Measurements from ENCODE around the gene NDUFV1. TPM values are rescaled to one million over a fixed set of nuclear protein-coding genes. Genes with fewer than 3 reads are reported as not detected.

The NDUFV1 gene
- total RNA-seq, 1 donor from 2014 or later, result 191 TPM

GRCh38 chr11:67611165-67611564 lies 4.4 kb downstream of the NDUFV1 start:
- Mint-ChIP-seq H3K36me3 (ENCODE audit: low read depth) (no peaks in the 10 kb centered on the region), H3K27ac (ENCODE audit: unreplicated experiment) (no peak overlapping the region), H3K4me1 (peaks cover 9% of the 10 kb centered on the region), H3K4me3 (no peak overlapping the region), H3K27me3 (ENCODE audit: low read depth) (no peaks in the 10 kb centered on the region), H3K9me3 (no peaks in the 10 kb centered on the region)
- TF ChIP-seq CTCF (conservative IDR thresholded peaks at IDR 0.05), result no peak
- DNase-seq (ENCODE audit: low read depth, low spot score), result no peak

GRCh38 chr11:67611704-67612587 lies 5.2 kb downstream of the NDUFV1 start:
- no peak for DNase-seq (ENCODE audit: low read depth, low spot score)
- no peak overlapping the region for H3K27ac Mint-ChIP-seq (ENCODE audit: unreplicated experiment)
- TF ChIP-seq CTCF (conservative IDR thresholded peaks at IDR 0.05), result no peak
- H3K4me3 Mint-ChIP-seq, result no peak overlapping the region
- H3K36me3 Mint-ChIP-seq (ENCODE audit: low read depth), result no peaks in the 10 kb centered on the region
- no peaks in the 10 kb centered on the region for H3K9me3 Mint-ChIP-seq
- peaks cover 6% of the 10 kb centered on the region for H3K4me1 Mint-ChIP-seq
- H3K27me3 Mint-ChIP-seq (ENCODE audit: low read depth), result no peaks in the 10 kb centered on the region

- no peak for TF ChIP-seq CTCF (conservative IDR thresholded peaks at IDR 0.05)
- Mint-ChIP-seq H3K9me3 (no peaks in the 10 kb centered on the region), H3K36me3 (ENCODE audit: low read depth) (no peaks in the 10 kb centered on the region)
Observed at GRCh38 chr11:67612751-67613150, 6.0 kb downstream of the NDUFV1 start.

GRCh38 chr11:67613313-67613959 lies 6.7 kb downstream of the NDUFV1 start:
- no peak for DNase-seq (ENCODE audit: low read depth, low spot score)
- Mint-ChIP-seq H3K4me3 (peak overlapping the region; percentile 34), H3K4me1 (peaks cover 14% of the 10 kb centered on the region)

More at GRCh38 chr11:67612751-67613150, 6.0 kb downstream of the NDUFV1 start:
- H3K27ac Mint-ChIP-seq (ENCODE audit: unreplicated experiment), result no peak overlapping the region
- peaks cover 10% of the 10 kb centered on the region for H3K4me1 Mint-ChIP-seq
- peaks cover 3% of the 10 kb centered on the region for H3K27me3 Mint-ChIP-seq (ENCODE audit: low read depth)
- H3K4me3 Mint-ChIP-seq, result no peak overlapping the region
- no peak for DNase-seq (ENCODE audit: low read depth, low spot score)

More at GRCh38 chr11:67613313-67613959, 6.7 kb downstream of the NDUFV1 start:
- Mint-ChIP-seq H3K36me3 (ENCODE audit: low read depth) (no peaks in the 10 kb centered on the region), H3K27ac (ENCODE audit: unreplicated experiment) (no peak overlapping the region), H3K9me3 (no peaks in the 10 kb centered on the region), H3K27me3 (ENCODE audit: low read depth) (peaks cover 7% of the 10 kb centered on the region)
- no peak for TF ChIP-seq CTCF (conservative IDR thresholded peaks at IDR 0.05)

All from neural crest cell (in vitro differentiated cells).